GM18520 (cell line): ENCODE measurements around the gene HOOK2.
"Not testable (repeated sequence)": the region's sequence is repeated elsewhere in the genome, so short reads cannot be mapped to it uniquely, and the experiment has no call there.

Source experiments
- ATAC-seq: cut with Tn5 transposase; IDR thresholded peaks from one replicate; pipeline ENCODE4 v1.9.1; 2021; ENCODE audit not compliant: unreplicated experiment

Gene HOOK2, protein sequence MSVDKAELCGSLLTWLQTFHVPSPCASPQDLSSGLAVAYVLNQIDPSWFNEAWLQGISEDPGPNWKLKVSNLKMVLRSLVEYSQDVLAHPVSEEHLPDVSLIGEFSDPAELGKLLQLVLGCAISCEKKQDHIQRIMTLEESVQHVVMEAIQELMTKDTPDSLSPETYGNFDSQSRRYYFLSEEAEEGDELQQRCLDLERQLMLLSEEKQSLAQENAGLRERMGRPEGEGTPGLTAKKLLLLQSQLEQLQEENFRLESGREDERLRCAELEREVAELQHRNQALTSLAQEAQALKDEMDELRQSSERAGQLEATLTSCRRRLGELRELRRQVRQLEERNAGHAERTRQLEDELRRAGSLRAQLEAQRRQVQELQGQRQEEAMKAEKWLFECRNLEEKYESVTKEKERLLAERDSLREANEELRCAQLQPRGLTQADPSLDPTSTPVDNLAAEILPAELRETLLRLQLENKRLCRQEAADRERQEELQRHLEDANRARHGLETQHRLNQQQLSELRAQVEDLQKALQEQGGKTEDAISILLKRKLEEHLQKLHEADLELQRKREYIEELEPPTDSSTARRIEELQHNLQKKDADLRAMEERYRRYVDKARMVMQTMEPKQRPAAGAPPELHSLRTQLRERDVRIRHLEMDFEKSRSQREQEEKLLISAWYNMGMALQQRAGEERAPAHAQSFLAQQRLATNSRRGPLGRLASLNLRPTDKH

DNA sequence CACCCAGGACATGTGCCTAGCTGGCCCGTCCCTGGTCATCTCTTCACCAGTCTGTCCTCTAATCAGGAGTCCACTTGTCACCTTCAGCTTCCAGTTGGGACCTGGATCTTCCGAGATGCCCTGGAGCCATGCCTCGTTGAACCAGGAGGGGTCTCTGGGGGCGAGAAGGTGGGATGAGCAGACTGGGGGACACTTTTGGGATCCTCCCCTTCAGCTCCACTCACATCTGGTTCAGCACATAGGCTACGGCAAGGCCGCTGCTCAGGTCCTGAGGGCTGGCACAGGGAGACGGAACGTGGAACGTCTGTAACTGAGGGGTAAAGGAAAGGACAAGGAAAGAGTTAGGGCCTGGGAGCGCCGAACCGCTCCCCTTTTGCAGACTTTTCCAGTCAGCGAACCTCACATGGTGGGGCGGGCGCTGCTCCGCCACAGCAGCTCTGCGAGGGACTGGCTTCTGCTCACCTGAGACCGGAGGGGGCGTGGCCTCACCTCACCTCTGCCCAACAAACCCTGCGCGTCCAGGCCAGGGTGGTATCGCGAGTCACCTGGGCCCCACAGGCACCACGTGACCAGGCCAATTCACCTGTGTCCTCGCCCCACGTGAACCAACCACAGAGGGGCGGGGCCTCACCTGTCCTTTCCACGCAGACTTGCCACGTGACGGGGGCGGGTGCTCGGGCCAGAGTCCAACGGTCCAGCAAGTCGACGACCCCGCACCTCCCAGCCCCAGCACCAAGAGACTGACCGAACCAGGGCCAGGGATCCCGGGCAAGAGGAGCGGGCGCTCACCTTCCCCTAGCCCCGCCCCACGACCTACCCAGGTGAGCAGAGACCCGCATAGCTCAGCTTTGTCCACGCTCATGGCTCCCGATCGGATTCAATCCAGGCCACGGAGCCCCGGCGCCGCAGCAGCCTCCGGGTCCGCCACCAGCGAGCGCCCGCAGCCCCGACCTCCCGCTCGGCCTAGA, at the start of gene HOOK2:
TSS of gene HOOK2 (minus strand) at position 965 of the 968 bp plus-strand sequence. CDS start at position 862, 103 bp downstream.
- no peak for ATAC-seq

- ATAC-seq: no peak
Observed at GRCh38 chr19:12821761-12822160, 46.4 kb upstream of the HOOK2 start.

GRCh38 chr19:12817810-12818209, 42.5 kb upstream of the HOOK2 start:
- ATAC-seq: not testable (repeated sequence)

- not testable (repeated sequence) for ATAC-seq
Observed at GRCh38 chr19:12817188-12817587, 41.8 kb upstream of the HOOK2 start.

- no peak for ATAC-seq
Observed at GRCh38 chr19:12815088-12815487, 39.7 kb upstream of the HOOK2 start.

- peak; percentile 78 for ATAC-seq
Observed at GRCh38 chr19:12806242-12807081, 31.1 kb upstream of the HOOK2 start, which contains the start of gene RNASEH2A. Gene RNASEH2A, plus strand, starts transcription at chr19:12806584. Its CDS starts 90 bp downstream, at chr19:12806674.

GRCh38 chr19:12804051-12804450, 28.7 kb upstream of the HOOK2 start:
- ATAC-seq: no peak

DNA sequence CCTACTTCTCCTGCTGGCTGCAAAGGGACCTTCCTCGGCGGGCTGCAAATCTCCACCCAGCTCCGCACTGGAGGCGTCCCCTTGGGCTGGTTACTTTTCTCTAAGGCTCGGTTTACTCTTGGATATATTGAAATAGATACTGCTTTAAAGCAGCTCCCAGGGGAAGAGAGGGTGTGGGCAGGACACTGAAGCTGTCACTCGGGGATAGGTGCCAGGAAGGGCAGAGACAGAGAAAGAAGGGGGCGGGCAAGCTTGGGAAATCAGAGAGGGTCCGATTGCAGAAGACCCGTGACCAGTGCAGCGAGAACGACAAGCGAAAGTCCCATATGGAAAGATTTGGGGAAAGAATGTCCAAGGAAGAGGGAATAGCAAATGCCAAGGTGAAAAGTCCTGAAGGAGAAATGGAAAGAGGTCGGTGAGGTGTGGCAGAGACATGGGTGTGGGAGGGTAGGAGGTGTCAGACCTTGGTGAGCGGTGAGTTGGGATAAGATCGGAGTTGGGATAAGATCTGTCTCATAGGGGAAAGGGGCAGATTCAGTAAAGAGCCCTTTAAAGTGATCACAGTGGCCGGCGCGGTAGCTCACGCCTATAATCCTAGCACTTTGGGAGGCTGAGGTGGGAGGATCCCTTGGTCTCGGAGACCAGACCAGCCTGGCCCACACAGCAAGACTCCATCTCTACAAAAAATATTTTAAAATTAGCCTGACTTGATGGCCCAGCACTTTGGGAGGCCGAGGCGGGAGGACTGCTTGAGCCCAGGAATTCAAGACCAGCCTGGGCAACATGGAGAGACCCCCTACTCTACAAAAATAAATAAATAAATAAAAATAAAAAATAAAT, 27.1 kb upstream of the HOOK2 start:
- no peak for ATAC-seq

DNA sequence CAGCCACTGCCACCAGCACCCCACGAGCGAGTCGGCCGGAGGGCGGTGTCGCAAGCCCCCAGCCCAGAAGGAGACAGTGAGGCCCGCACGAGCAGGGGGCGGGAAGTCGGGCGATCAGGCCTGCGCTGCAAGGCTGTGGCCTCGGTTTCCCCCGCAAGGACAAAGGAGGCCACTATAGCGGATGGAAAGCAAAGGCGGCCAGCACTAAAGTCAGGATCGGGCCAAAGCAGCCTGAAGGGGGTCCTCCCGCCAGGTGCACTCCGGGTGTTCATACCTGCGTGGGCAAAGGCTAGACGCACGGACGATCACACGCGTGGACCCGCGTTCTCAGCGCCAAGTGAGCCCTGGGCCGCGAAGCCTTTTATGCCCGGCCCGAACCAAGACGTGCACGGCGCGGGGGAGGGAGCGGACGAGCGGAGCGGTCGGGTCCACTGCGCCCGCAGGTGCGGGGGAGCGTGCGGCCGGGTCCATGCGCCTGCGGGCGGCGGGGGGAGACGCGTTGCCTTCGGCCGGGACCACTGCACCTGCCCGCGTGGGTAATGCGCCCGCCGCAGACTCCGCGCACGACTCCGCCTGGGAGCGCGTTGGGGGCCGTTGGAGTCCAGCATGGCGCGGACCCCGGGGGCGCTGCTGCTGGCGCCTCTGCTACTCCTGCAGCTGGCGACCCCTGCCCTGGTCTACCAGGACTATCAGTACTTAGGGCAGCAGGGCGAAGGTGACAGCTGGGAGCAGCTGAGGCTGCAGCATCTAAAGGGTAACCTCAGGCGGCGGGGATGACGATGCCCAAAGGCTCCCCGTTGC, 26.3 kb upstream of the HOOK2 start, which contains the start of the genes PRDX2 and THSD8:
TSS of gene PRDX2 (minus strand) at position 335 of the 801 bp plus-strand sequence. CDS start 539 bp downstream, outside the sequence.
TSS of gene THSD8 (plus strand) at position 604 of the 801 bp plus-strand sequence. CDS start at position 607, 3 bp downstream.
- ATAC-seq: no peak

- ATAC-seq: no peak
Observed at GRCh38 chr19:12800923-12801465, 25.6 kb upstream of the HOOK2 start.

- no peak for ATAC-seq
Observed at GRCh38 chr19:12800466-12800770, 25.1 kb upstream of the HOOK2 start.

GRCh38 chr19:12799742-12800465, 24.6 kb upstream of the HOOK2 start:
- no peak for ATAC-seq

DNA sequence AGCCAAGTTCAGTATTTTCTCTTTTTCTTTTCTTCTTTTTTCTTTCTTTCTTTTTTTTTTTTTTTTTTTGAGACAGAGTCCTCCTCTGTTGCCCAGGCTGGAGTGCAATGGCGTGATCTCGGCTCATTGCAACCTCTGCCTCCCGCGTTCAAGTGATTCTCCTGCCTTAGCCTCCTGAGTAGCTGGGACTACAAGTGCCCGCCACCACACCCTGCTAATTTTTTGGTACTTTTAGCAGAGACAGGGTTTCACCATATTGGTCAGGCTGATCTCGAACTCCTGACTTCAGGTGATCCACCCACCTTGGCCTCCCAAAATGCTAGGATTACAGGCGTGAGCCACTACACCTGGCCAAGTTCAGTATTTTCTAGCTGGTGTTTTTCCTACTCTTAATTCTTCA, 22.3 kb upstream of the HOOK2 start:
- ATAC-seq: not testable (repeated sequence)

GRCh38 chr19:12797141-12797587, 21.8 kb upstream of the HOOK2 start:
- no peak for ATAC-seq

DNA sequence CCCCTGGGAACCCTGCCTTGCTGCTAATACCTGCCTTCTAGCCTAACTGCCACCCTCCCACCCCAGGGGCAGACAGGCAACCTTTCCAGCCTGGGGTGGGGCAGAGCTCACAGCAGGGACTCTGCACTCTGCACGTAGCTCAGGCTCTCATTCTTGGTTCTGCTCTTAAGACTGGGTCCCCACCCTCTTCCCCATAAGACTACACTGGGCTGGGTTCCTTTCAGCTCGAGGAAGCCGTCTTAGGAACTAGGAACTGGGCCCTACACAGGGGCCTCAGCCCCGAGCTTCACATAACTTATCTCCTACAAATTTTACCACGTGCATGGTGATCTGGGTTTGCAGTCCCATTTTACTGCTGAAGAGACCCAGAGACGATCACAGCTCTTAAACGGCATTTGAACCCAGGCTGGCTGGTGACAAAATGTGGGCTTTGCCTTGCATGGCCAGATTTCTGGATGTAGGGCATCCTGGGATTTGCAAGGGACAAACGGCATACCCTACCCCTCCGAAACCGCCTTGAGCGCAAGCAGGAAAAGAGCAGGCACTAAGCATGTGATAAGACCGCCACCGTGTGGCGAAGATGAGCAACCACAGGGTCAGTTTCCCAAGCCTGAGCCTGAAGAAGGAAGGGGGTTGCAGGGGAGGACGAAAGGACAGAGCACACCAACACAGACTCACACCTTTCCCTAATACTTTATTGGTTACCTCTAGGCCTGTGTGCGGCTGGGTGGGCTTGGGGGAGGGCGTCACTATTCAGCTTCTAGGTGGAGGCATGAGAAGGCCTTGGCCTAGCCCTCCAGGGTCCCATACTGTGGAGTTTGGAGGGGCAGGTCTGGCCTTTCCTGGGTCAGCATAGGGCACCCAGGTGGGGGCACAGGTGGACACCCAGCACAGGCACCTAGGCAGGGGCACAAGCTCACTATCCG, 21.1 kb upstream of the HOOK2 start:
- ATAC-seq: no peak

- no peak for ATAC-seq
Observed at GRCh38 chr19:12794971-12795381, 19.6 kb upstream of the HOOK2 start.
